HepG2 (cell line): ENCODE measurements around the gene RNU7-1. TPM values are rescaled to one million over a fixed set of nuclear protein-coding genes. Genes with fewer than 3 reads are reported as not detected.

Source experiments
- ATAC-seq: fragments of 200-7000 bp; cut with Tn5 transposase; 3 replicates; pipeline ENCODE4 v1.9.1; 2020; ENCODE audit warnings: mild to moderate bottlenecking, moderate library complexity
- BruUV-seq: library from RNA; stranded (reverse); fragments of 400-500 nt; replicated peaks from 2 replicates; lab custom pipeline; 2021; lab: Mats Ljungman, UMichigan
- CTCF ChIA-PET: fragments of 300-600 bp; formaldehyde crosslinking; extraction: SDS; loops from one replicate; lab custom pipeline; 2021; ENCODE audit warnings: low total read pairs, inconsistent platforms, low intra/inter-chr PET ratio; lab: Yijun Ruan, JAX
- POLR2A ChIA-PET: fragments of 350-600 bp; sonication (Branson Sonifier 250); formaldehyde crosslinking; loops from one replicate; lab custom pipeline; 2020; ENCODE audit warnings: antibody characterized with exemption, inconsistent platforms; lab: Yijun Ruan, JAX
- DNase-seq: peaks from one replicate; pipeline ENCODE4 v3.0.0-alpha.2; 2015; ENCODE audit warnings: low spot score
- FAIRE-seq: peaks from 3 replicates; lab custom pipeline; 2011; peaks lifted over from hg19 to GRCh38; lab: Jason Lieb, UNC
- H2AFZ ChIP-seq: one replicate; pipeline ENCODE4 v1.6.1; 2011; ENCODE audit warnings: low read length, inconsistent platforms
- H3K27ac ChIP-seq: fragments of 300-600 bp; 3 replicates; pipeline ENCODE4 v1.8.0; 2011; ENCODE audit warnings: mixed run types, mild to moderate bottlenecking, mixed read lengths, low read length, inconsistent platforms; ENCODE audit not compliant: insufficient read depth; ENCODE audit errors: extremely low read length
- H3K27me3 ChIP-seq, 2 experiments: fragments of 200-600 bp in 1 of 2; 2 replicates in 1 of 2; 3 replicates in 1 of 2; pipeline versions ENCODE4 v1.6.0 to v1.8.0; 2011; ENCODE audit warnings: low read length in 2 of 2, mild to moderate bottlenecking in 2 of 2, moderate library complexity in 2 of 2, inconsistent platforms in 1 of 2; ENCODE audit not compliant: insufficient read depth in 2 of 2, control insufficient read depth in 1 of 2
- H3K36me3 ChIP-seq, 2 experiments: fragments of 200-600 bp in 1 of 2; replicated peaks in 1 of 2; 2 replicates in 1 of 2; 3 replicates in 1 of 2; pipeline versions ENCODE4 v1.5.1 to v1.8.0; 2011; ENCODE audit warnings: low read length in 2 of 2, inconsistent platforms in 1 of 2; ENCODE audit not compliant: insufficient read depth in 2 of 2, control insufficient read depth in 1 of 2
- H3K4me1 ChIP-seq: 2 replicates; pipeline ENCODE4 v1.5.1; 2012; ENCODE audit warnings: low read length, inconsistent platforms; ENCODE audit not compliant: insufficient read depth
- H3K4me2 ChIP-seq: 2 replicates; pipeline ENCODE4 v1.6.0; 2011; ENCODE audit warnings: low read depth, low read length, inconsistent platforms
- H3K4me3 ChIP-seq, 3 experiments: fragments of 200-600 bp in 1 of 3; sonication (generic), shearing (Covaris generic) in 1 of 3; replicated peaks in 1 of 3; 2 replicates each; pipeline ENCODE4 v1.5.1; 2011 to 2016; ENCODE audit warnings: low read length in 3 of 3, inconsistent platforms in 2 of 3, low read depth in 2 of 3, mild to moderate bottlenecking in 2 of 3, control low read depth in 1 of 3, mixed read lengths in 1 of 3; ENCODE audit not compliant: insufficient read depth in 1 of 3
- H3K79me2 ChIP-seq: one replicate; pipeline ENCODE4 v1.6.1; 2011; ENCODE audit warnings: low read length, inconsistent platforms; ENCODE audit not compliant: insufficient read depth
- H3K9ac ChIP-seq: 2 replicates; pipeline ENCODE4 v1.6.0; 2011; ENCODE audit warnings: mild to moderate bottlenecking, low read depth, low read length, inconsistent platforms; ENCODE audit not compliant: insufficient read depth
- H3K9me3 ChIP-seq: 2 replicates; pipeline ENCODE4 v1.5.1; 2012; ENCODE audit warnings: mild to moderate bottlenecking, low read length
- H4K20me1 ChIP-seq: 2 replicates; pipeline ENCODE4 v1.6.0; 2011; ENCODE audit warnings: inconsistent platforms, mild to moderate bottlenecking, low read length, moderate library complexity; ENCODE audit not compliant: insufficient read depth
- FOXC1 ChIP-seq: sonication (generic); formaldehyde crosslinking; IDR thresholded peaks from 2 replicates; pipeline ENCODE4 v1.8.0; 2022; ENCODE audit warnings: mild to moderate bottlenecking, missing genetic modification reagents, borderline replicate concordance
- HNRNPL ChIP-seq: fragments of 200-400 bp; formaldehyde crosslinking; IDR thresholded peaks from 2 replicates; pipeline ENCODE4 v1.6.1; 2017; ENCODE audit warnings: mild to moderate bottlenecking, low read depth, low read length
- MEIS2 ChIP-seq: sonication (generic); formaldehyde crosslinking; IDR thresholded peaks from 2 replicates; pipeline ENCODE4 v1.9.0; 2021; ENCODE audit warnings: mild to moderate bottlenecking, missing genetic modification reagents
- POLR2G ChIP-seq: fragments of 200-400 bp; formaldehyde crosslinking; IDR thresholded peaks from 2 replicates; pipeline ENCODE4 v1.6.1; 2018; ENCODE audit warnings: mild to moderate bottlenecking, low read depth, low read length, moderate library complexity
- U2AF2 ChIP-seq: fragments of 200-400 bp; formaldehyde crosslinking; IDR thresholded peaks from 2 replicates; pipeline ENCODE4 v1.6.1; 2017; ENCODE audit warnings: low read depth, mild to moderate bottlenecking, low read length
- ZBTB38 ChIP-seq: sonication (generic); formaldehyde crosslinking; IDR thresholded peaks from 2 replicates; pipeline ENCODE4 v1.5.1; 2020; ENCODE audit warnings: mild to moderate bottlenecking, missing genetic modification reagents
- ZFP41 ChIP-seq: sonication (generic); formaldehyde crosslinking; IDR thresholded peaks from 2 replicates; pipeline ENCODE4 v1.4.0; 2020; ENCODE audit warnings: mild to moderate bottlenecking, missing genetic modification reagents, borderline replicate concordance
- ZNF264 ChIP-seq: sonication (generic); formaldehyde crosslinking; IDR thresholded peaks from 2 replicates; pipeline ENCODE4 v1.4.0; 2020; ENCODE audit warnings: missing genetic modification reagents
- ZNF550 ChIP-seq: sonication (generic); formaldehyde crosslinking; IDR thresholded peaks from 2 replicates; pipeline ENCODE4 v1.4.0; 2020; ENCODE audit warnings: mild to moderate bottlenecking, missing genetic modification reagents, borderline replicate concordance
- ZNF776 ChIP-seq: sonication (generic); formaldehyde crosslinking; IDR thresholded peaks from 2 replicates; pipeline ENCODE4 v1.4.0; 2020; ENCODE audit warnings: mild to moderate bottlenecking, missing genetic modification reagents
- WGBS: methylation state at CpG from one replicate; pipeline ENCODE4 v1.1.6; 2017; ENCODE audit warnings: low lambda C conversion rate; 5-methylcytosine and 5-hydroxymethylcytosine counted together
- in situ Hi-C: cut with HindIII; loops from 2 replicates; pipeline ENCODE4 v1.10.0; 2017; ENCODE audit warnings: low pct_unique_long_range_greater_than_20kb; ENCODE audit not compliant: extremely low pct_ligation_motif_present
- intact Hi-C: fragments of 100-400 bp; cut with micrococcal nuclease; formaldehyde crosslinking; loops from one replicate; pipeline ENCODE4 v1.10.0; 2022; ENCODE audit not compliant: unreplicated experiment
- polyA plus RNA-seq, 8 experiments: library from polyadenylated mRNA; depleted of rRNA in 3 of 8; stranded (reverse) in 7 of 8; unstranded in 1 of 8; fragments of >200 nt; fragmentation: Illumina TruSeq in 4 of 8; extraction: Trizol in 4 of 8; gene quantifications; 2 replicates each; pipeline versions ENCODE4 v1.2.1 to v1.2.3, GENCODE V29; 2011 to 2016; ENCODE audit warnings: low read depth in 4 of 8, missing spikeins in 1 of 8, mixed read lengths in 1 of 8; ENCODE audit not compliant: insufficient read depth in 1 of 8
- total RNA-seq, 5 experiments: library from RNA; depleted of rRNA; stranded (reverse); fragments of >200 nt; fragmentation: Illumina TruSeq; extraction: Trizol; gene quantifications; 2 replicates each; pipeline ENCODE4 v1.2.3, GENCODE V29; 2016; ENCODE audit warnings: low read depth in 1 of 5
- TF ChIP-seq, protein P1 (sequence below): sonication (generic); formaldehyde crosslinking; IDR thresholded peaks from 2 replicates; pipeline ENCODE4 v1.5.0; 2020; ENCODE audit warnings: missing genetic modification reagents
- TF ChIP-seq, protein P2 (sequence below): sonication (generic); formaldehyde crosslinking; IDR thresholded peaks from 2 replicates; pipeline ENCODE4 v1.4.0; 2020; ENCODE audit warnings: mild to moderate bottlenecking, missing genetic modification reagents
- TF ChIP-seq, protein P3 (sequence below): sonication (generic); formaldehyde crosslinking; IDR thresholded peaks from 2 replicates; pipeline ENCODE4 v1.4.0; 2020; ENCODE audit warnings: missing genetic modification reagents, mild to moderate bottlenecking, borderline replicate concordance

The RNU7-1 gene
- total and polyA plus RNA-seq, 2 of the 13 experiments (the other 11 are each of a cell fraction or from before 2014, with no cell fraction given), result not detected

DNA sequence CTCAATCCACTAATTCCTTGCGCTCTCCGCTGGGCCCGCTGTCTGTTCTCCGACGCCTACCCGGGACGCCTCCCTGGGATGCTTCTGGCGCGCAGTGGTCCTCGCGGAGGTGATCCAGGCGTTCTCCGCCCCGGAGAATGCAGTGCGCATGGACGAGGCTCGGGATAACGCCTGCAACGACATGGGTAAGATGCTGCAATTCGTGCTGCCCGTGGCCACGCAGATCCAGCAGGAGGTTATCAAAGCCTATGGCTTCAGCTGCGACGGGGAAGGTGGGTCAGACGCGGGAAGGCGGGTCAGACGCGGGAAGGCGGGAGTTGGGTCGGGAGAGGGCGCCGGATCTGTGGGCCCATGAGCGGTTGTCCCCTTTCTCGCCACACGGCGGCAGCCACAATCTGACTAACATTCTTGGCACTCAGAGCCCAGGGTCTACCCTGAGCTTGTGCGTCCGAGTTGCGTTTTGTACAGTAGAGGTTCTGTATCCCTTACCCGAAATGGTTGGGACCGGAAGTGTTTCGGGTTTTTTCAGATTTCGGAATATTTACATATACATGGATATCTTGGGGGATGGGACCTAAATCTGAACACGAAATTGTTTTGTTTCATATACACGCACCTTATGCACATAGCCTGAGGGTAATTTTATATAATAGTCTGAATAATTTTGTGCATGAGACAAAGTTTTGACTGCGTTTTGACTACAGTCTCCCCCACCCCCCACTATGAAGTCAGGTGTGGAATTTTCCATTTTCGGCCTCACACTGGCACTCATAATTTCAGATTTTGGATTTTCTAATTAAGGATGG lies 968 bp downstream of the RNU7-1 start (continued):
- TF ChIP-seq, protein P1, sequence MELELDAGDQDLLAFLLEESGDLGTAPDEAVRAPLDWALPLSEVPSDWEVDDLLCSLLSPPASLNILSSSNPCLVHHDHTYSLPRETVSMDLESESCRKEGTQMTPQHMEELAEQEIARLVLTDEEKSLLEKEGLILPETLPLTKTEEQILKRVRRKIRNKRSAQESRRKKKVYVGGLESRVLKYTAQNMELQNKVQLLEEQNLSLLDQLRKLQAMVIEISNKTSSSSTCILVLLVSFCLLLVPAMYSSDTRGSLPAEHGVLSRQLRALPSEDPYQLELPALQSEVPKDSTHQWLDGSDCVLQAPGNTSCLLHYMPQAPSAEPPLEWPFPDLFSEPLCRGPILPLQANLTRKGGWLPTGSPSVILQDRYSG (CRISPR knock-in tag), result 0 out of 2 replicates have a peak, but pooled peaks have one; percentile 53
- 0 out of 2 replicates have a peak, but pooled peaks have one; percentile 33 for TF ChIP-seq MEIS2
- peak; percentile 50; the same call in 1 of the 2 replicates for TF ChIP-seq FOXC1

DNA sequence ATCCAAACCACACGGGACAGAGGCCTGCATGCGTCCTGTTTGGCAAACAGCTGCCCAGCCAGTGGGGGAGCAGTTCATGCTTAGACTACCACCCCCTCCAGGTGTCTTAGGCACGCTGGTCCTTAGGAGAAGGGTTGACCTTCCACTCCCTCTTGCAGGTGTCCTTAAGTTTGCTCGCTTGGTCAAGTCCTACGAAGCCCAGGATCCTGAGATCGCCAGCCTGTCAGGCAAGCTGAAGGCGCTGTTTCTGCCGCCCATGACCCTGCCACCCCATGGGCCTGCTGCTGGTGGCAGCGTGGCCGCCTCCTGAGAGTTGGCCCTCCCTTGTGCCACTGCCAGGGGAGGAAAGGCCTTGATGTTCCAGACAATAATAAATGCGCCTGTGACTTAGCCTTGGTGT lies 2.0 kb downstream of the RNU7-1 start:
- ATAC-seq, result no peak
- intact Hi-C loops (loop anchor here (1.0 kb wide), 1 partner anchor 17 kb away; no protein-coding TSS in a partner anchor), in situ Hi-C loops (loop anchor here (10.0 kb wide), 1 partner anchor 169 kb away; no protein-coding TSS in a partner anchor)
- FAIRE-seq, result no peak
- CTCF ChIA-PET, result interaction anchor here (1.1 to 2.1 kb wide), 3 partner anchors 16 to 97 kb away, joined by 5 to 6 read pairs (median 5); no protein-coding TSS in a partner anchor
- Histone ChIP-seq H4K20me1 (no peaks in the 10 kb centered on the region), H3K9ac (peak overlapping the region; percentile 69), H3K4me1 (peaks cover 38% of the 10 kb centered on the region), H3K36me3 (peaks cover 0 to 2% of the 10 kb centered on the region in 2 experiments; a peak in 1 of 5 replicates), H3K9me3 (no peaks in the 10 kb centered on the region), H3K27me3 (no peaks in the 10 kb centered on the region), H2AFZ (no peak overlapping the region), H3K79me2 (no peaks in the 10 kb centered on the region), H3K4me2 (peak overlapping the region; percentile 92), H3K27ac (peak overlapping the region; percentile 73), H3K4me3 (peak overlapping the region; percentile 52 to 89 (median 61))
- no TSS peak for BruUV-seq
- 82% methylated on average over 6 of the region's 11 CpGs for WGBS
- POLR2A ChIA-PET, result interaction anchor here (0.7 to 5.2 kb wide), 32 partner anchors 8 to 562 kb away, joined by 3 to 180 read pairs (median 8); partner anchors contain the start of genes C1R, C1RL, C1S and CDCA3
- DNase-seq, result no peak
- TF ChIP-seq U2AF2 (no peak), HNRNPL (0 out of 2 replicates have a peak, but pooled peaks have one; percentile 6), ZNF264 (CRISPR knock-in tag) (no peak), ZFP41 (peak; percentile 26; the same call in 1 of the 2 replicates), ZNF776 (CRISPR knock-in tag) (0 out of 2 replicates have a peak, but pooled peaks have one; percentile 24), POLR2G (no peak), ZNF550 (CRISPR knock-in tag) (0 out of 2 replicates have a peak, but pooled peaks have one; percentile 41), ZBTB38 (CRISPR knock-in tag) (0 out of 2 replicates have a peak, but pooled peaks have one; percentile 62)
- TF ChIP-seq, protein P2, sequence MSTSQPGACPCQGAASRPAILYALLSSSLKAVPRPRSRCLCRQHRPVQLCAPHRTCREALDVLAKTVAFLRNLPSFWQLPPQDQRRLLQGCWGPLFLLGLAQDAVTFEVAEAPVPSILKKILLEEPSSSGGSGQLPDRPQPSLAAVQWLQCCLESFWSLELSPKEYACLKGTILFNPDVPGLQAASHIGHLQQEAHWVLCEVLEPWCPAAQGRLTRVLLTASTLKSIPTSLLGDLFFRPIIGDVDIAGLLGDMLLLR (CRISPR knock-in tag), result peak; percentile 76
- TF ChIP-seq, protein P3, sequence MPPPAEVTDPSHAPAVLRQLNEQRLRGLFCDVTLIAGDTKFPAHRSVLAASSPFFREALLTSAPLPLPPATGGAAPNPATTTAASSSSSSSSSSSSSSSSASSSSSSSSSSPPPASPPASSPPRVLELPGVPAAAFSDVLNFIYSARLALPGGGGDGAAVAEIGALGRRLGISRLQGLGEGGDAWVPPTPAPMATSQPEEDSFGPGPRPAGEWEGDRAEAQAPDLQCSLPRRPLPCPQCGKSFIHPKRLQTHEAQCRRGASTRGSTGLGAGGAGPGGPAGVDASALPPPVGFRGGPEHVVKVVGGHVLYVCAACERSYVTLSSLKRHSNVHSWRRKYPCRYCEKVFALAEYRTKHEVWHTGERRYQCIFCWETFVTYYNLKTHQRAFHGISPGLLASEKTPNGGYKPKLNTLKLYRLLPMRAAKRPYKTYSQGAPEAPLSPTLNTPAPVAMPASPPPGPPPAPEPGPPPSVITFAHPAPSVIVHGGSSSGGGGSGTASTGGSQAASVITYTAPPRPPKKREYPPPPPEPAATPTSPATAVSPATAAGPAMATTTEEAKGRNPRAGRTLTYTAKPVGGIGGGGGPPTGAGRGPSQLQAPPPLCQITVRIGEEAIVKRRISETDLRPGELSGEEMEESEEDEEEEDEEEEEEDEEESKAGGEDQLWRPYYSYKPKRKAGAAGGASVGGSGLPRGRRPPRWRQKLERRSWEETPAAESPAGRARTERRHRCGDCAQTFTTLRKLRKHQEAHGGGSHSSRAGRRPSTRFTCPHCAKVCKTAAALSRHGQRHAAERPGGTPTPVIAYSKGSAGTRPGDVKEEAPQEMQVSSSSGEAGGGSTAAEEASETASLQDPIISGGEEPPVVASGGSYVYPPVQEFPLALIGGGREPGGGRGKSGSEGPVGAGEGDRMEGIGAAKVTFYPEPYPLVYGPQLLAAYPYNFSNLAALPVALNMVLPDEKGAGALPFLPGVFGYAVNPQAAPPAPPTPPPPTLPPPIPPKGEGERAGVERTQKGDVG, result 0 out of 2 replicates have a peak, but pooled peaks have one; percentile 25
